ENCODE results near the gene TRIM37. TPM values are rescaled to one million over a fixed set of nuclear protein-coding genes. Genes with fewer than 3 reads are reported as not detected.

The TRIM37 gene, protein sequence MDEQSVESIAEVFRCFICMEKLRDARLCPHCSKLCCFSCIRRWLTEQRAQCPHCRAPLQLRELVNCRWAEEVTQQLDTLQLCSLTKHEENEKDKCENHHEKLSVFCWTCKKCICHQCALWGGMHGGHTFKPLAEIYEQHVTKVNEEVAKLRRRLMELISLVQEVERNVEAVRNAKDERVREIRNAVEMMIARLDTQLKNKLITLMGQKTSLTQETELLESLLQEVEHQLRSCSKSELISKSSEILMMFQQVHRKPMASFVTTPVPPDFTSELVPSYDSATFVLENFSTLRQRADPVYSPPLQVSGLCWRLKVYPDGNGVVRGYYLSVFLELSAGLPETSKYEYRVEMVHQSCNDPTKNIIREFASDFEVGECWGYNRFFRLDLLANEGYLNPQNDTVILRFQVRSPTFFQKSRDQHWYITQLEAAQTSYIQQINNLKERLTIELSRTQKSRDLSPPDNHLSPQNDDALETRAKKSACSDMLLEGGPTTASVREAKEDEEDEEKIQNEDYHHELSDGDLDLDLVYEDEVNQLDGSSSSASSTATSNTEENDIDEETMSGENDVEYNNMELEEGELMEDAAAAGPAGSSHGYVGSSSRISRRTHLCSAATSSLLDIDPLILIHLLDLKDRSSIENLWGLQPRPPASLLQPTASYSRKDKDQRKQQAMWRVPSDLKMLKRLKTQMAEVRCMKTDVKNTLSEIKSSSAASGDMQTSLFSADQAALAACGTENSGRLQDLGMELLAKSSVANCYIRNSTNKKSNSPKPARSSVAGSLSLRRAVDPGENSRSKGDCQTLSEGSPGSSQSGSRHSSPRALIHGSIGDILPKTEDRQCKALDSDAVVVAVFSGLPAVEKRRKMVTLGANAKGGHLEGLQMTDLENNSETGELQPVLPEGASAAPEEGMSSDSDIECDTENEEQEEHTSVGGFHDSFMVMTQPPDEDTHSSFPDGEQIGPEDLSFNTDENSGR
- 16.4 and 25.1 TPM in 2 replicates for total RNA-seq (ENCODE audit: low replicate concordance)
- long read RNA-seq, full-length matches to known transcripts = 1 of 11 reads
- long read RNA-seq, partial matches to known transcripts = 9 of 11 reads
- long read RNA-seq, other reads (novel, unspliced or antisense) = 1 of 11 reads

DNA sequence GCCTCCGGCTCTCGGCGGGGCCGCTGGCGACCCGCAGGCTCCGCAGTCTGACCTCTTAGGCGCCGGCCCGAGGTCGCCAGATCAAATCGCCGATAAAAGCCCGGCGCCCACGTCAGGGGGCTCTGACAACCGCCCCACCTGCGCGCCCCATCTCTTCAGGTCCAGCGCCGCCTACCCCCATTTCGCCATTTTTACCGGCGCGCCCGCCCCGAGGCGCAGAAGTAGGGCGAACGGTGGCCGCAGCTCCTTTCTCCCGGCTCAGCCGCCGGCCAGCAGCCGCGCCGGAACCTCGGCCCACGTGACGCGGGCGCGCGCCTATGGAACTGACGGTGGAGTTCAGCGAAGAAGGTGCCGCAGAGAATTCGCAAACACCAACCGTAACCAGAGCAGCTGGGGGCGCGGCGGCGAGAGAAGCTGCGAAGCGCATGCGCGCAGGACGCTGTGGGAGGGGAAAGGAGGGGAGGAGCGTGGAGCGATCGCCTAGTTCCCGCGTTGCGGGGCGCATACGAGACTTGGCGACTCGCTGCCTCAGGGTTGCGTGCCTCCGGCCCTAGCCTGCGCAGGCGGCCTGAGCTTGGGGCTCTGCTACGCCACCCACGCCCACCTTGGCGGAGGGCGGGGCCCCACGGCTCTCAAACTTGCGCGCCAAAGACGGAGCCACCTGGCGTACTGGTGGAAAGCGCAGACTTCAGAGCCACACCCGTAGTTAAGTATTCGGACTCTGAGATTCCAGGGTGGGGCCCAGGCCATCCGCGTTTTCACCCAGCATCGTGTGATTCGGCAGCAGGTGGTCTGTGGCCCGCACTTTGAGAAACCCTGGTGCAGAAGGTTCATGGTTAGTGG, at the start of gene TRIM37:
Gene TRIM37, minus strand, starts transcription at position 418 of the 843 bp plus-strand sequence. CDS start 419 bp downstream, outside the sequence.
- H3K9me3 Mint-ChIP-seq = no peaks in the 10 kb centered on the region
- H3K4me3 Mint-ChIP-seq = peak within 1 kb of the TSS; percentile 97
- peaks cover 20% of the 10 kb centered on the region for H3K4me1 Mint-ChIP-seq (ENCODE audit: unreplicated experiment)
- TF ChIP-seq, protein P1, sequence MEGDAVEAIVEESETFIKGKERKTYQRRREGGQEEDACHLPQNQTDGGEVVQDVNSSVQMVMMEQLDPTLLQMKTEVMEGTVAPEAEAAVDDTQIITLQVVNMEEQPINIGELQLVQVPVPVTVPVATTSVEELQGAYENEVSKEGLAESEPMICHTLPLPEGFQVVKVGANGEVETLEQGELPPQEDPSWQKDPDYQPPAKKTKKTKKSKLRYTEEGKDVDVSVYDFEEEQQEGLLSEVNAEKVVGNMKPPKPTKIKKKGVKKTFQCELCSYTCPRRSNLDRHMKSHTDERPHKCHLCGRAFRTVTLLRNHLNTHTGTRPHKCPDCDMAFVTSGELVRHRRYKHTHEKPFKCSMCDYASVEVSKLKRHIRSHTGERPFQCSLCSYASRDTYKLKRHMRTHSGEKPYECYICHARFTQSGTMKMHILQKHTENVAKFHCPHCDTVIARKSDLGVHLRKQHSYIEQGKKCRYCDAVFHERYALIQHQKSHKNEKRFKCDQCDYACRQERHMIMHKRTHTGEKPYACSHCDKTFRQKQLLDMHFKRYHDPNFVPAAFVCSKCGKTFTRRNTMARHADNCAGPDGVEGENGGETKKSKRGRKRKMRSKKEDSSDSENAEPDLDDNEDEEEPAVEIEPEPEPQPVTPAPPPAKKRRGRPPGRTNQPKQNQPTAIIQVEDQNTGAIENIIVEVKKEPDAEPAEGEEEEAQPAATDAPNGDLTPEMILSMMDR (conservative IDR thresholded peaks at IDR 0.05) = peak; percentile 16
- H3K36me3 Mint-ChIP-seq = peaks cover 19% of the 10 kb centered on the region
- peak; percentile 99 for DNase-seq (ENCODE audit: extremely low spot score, unreplicated experiment)
- peak within 1 kb of the TSS; percentile 97 for H3K27ac Mint-ChIP-seq
- H3K27me3 Mint-ChIP-seq = no peaks in the 10 kb centered on the region

DNA sequence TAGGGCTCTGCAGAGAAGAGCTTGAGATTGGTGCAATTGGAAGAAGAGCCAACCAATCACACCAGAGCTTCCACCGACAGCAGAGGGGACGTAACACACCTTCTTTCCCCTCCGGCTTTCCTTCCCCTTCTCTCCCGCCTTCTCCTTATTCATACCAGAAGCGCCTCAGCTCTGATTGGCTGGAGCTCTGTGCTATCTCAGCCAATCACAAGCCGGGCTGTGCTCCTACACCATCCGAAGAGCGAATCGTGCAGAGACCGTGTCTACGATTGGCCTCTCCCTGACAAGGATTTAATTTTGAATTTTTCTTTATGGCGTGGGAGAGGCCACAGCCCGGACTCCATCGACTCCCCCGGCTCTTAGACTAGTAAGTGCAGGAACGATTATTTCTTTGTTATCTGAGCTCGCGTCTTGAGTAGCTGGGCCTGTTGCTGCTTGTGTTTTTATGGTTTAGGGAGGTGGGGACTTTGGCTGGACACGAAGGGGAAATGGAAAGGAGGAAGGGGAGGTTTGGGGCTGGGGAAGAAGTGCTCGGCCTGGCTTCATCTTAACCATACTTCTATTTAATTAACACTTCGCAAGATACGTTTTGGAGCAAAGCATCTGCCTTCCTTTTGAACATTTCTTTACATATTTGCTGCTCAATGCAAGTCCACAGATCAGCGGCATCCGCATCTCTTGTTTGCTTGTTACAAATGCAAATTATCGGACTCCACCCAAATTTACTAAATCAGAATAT, 48.9 kb upstream of the TRIM37 start, which contains the start of gene PRR11:
Gene PRR11, plus strand, starts transcription at position 308 of the 739 bp plus-strand sequence. CDS start 14,007 bp downstream, outside the sequence.
- Mint-ChIP-seq H3K4me3 (no peak within 1 kb of the TSS), H3K9me3 (no peaks in the 10 kb centered on the region), H3K36me3 (peaks cover 3% of the 10 kb centered on the region), H3K27me3 (no peaks in the 10 kb centered on the region), H3K4me1 (ENCODE audit: unreplicated experiment) (peaks cover 19% of the 10 kb centered on the region), H3K27ac (no peak within 1 kb of the TSS)
- peak; percentile 89 for DNase-seq (ENCODE audit: extremely low spot score, unreplicated experiment)
- TF ChIP-seq, protein P1 (conservative IDR thresholded peaks at IDR 0.05) = no peak

DNA sequence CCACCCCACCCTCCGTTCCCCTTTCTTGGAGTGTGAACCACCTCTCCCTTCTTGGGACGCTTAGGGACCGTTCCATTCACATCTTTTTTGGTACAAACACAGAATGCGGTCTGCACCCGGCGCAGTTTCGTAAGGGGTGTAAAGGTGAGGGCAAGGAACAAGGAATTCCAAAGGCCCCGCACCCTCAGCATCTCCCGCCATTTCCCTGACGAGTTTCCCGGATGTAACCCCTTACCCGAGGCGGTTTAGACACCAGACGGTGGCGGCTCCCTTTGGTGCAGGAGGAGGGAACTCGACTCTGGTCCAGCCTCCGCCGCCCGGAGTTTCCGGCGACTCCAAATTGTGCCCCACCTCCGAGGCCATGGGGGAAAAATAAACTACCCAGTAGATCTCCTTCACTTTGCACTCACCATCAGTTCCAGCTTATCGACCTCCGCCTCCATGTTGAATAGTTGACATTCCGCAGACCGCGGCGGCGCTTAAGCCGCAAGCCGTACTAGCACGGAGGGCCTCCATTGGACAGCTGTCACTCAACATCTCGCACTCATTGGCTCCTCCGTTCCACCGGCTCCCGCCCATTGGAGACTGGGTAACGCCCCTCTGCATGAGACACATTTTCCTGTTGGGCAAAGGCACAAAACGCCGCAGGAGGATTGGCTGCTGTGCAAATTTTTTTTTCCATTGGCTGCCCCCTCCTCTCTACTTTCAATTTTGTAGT, 48.2 kb upstream of the TRIM37 start, which contains the start of gene SKA2:
Gene SKA2, minus strand, starts transcription at position 466 of the 718 bp plus-strand sequence. Its CDS starts 23 bp downstream, at position 443.
- no peaks in the 10 kb centered on the region for H3K9me3 Mint-ChIP-seq
- no peak within 1 kb of the TSS for H3K27ac Mint-ChIP-seq
- DNase-seq (ENCODE audit: extremely low spot score, unreplicated experiment) = peak; percentile 97
- peaks cover 4% of the 10 kb centered on the region for H3K36me3 Mint-ChIP-seq
- no peak within 1 kb of the TSS for H3K4me3 Mint-ChIP-seq
- H3K4me1 Mint-ChIP-seq (ENCODE audit: unreplicated experiment) = peaks cover 20% of the 10 kb centered on the region
- H3K27me3 Mint-ChIP-seq = no peaks in the 10 kb centered on the region
- TF ChIP-seq, protein P1 (conservative IDR thresholded peaks at IDR 0.05) = no peak

DNA sequence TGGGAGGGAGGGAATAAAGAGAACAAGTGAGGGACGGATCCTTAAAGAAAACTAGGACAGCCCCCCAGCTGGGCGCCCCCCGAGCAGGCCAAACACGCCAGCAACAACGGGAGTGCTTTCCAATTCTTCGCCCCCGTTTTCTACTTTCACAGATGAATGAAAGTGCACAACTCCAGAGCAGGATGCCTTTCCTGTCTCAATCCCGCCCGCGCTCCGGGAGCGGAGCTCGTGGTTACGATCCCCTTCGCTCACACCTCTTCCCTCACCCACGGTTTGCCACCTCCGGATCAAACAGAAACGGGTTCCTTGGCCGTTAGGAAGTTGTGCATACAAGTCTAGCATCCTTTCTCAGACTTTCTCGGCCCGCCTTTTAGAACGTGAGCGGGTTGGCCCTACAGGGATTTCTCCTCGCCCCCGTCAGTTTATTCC, 47.6 kb upstream of the TRIM37 start:
- peak; percentile 71 for DNase-seq (ENCODE audit: extremely low spot score, unreplicated experiment)
- Mint-ChIP-seq H3K4me1 (ENCODE audit: unreplicated experiment) (peaks cover 19% of the 10 kb centered on the region), H3K9me3 (no peaks in the 10 kb centered on the region), H3K4me3 (no peak overlapping the region), H3K36me3 (peaks cover 8% of the 10 kb centered on the region), H3K27ac (no peak overlapping the region), H3K27me3 (no peaks in the 10 kb centered on the region)
- TF ChIP-seq, protein P1 (conservative IDR thresholded peaks at IDR 0.05) = no peak
